Activated T-cell treated with anti-CD3 and anti-CD28 coated beads, Interleukin-2, amount 50 U/mL, for 1 hour (primary cell): ENCODE results near the gene CTDSP2.
"Not testable (repeated sequence)": the region's sequence is repeated elsewhere in the genome, so short reads cannot be mapped to it uniquely, and the experiment has no call there.

Source experiments
- DNase-seq: peaks from one replicate; pipeline ENCODE4 v3.0.0-alpha.2; 2020

Gene CTDSP2

DNA sequence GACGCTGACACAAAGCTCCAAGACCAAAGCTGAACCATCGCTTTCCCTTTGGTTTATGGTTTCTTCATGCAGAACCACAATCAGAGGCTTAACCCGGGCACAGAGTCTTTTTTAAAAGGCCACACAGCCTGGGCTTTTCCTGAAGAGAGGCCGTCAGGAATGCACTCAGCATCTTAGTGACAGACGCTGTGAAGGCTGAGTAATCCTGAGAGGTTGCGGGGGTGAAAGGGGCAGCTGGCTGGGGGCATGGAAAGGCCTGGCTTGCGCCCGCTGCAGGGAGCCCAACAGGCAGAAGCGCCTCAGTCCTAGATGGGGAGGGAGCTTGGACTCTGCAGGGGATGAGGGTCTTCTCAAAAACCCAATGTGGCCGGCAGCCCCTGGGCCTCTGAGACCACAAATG is 13.6 kb downstream of the CTDSP2 start:
- DNase-seq, result no peak

DNA sequence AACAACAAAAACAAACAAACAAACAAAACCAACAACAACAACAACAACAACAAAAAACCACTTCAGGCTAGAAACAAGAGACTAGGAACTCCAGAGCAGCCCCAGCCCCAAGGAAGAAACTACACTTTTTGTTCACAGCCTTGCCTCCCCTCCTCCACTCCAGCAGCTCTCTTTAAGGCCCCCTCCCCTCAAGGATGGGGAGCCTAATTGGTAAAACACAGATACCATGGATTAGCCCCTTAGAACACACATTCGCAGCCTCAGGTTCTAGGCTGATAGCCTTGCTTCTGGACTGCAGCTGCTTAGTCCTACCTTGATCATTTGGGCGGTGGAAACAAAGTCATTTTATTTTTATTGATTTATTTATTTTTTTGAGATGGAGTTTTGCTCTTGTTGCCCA is 16.1 kb downstream of the CTDSP2 start:
- DNase-seq, result no peak

- DNase-seq, result no peak
Observed at GRCh38 chr12:57829025-57829777, 17.3 kb downstream of the CTDSP2 start.

DNA sequence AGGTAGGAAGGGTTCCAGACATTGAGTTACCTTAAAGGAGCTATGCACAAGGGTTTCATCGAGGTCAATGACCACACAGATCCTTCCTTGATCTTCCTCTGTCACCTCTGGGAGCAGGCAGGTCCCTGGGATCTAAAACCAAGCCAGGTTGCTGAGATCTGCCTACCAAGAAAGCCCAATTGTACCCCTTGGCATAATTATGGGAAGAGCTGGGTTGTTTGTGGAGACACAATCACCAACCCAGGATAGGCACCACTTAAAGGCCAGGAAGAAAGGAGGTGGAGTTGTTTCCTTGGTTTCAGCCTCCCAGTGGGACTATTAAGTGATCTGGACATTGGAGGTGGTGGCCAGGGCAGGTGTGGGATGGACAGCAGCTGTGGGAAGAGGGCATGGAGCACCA is 19.6 kb downstream of the CTDSP2 start:
- DNase-seq, result no peak

GRCh38 chr12:57826400-57826799 is 20.1 kb downstream of the CTDSP2 start:
- no peak for DNase-seq

- no peak for DNase-seq
Observed at GRCh38 chr12:57825451-57825850, 21.1 kb downstream of the CTDSP2 start.

- DNase-seq, result no peak
Observed at GRCh38 chr12:57823908-57824640, 22.5 kb downstream of the CTDSP2 start.

GRCh38 chr12:57823131-57823907 is 23.2 kb downstream of the CTDSP2 start:
- DNase-seq, result no peak

GRCh38 chr12:57822392-57823130 is 24.0 kb downstream of the CTDSP2 start:
- no peak for DNase-seq

- DNase-seq, result no peak
Observed at GRCh38 chr12:57821474-57822214, 24.9 kb downstream of the CTDSP2 start.

DNA sequence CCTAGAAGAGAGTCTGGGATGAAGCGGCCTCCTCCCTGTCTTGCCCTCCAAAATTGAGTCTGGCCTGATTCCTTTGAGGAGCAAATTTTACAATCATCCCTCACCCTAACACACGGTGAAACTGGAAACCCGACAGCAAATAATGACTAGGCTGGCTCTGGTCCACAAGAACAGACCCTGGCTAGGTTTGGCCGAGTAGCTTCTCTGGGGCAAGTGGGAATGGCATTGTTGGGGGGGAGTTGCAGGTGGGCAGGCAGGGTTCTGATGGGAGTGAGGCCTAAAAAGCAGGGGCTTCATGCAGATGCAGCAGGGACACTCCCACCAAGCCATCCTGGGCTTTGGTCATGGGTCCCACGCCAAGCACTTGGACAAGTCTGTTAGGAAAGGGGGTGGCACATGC is 25.5 kb downstream of the CTDSP2 start:
- DNase-seq, result not testable (repeated sequence)

DNA sequence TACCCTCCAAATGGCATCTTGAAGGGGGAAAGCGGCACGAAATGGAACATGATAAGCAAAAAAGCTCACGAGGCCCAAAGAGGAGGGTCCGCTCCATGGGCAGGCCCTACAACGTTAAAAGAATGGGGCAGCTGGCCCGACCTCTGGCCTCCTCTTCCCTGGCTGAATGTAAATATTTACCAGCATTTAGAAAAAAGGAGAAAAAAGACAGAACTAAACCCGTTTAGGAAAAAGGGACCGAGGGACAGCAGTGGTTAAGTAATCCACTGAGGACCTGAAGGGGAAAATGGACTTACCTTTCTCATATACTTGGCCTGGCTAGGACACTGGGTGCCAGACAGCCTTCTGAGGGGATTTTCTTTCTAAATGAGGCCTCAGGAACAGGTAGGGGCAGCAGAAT is 26.4 kb downstream of the CTDSP2 start:
- not testable (repeated sequence) for DNase-seq

DNA sequence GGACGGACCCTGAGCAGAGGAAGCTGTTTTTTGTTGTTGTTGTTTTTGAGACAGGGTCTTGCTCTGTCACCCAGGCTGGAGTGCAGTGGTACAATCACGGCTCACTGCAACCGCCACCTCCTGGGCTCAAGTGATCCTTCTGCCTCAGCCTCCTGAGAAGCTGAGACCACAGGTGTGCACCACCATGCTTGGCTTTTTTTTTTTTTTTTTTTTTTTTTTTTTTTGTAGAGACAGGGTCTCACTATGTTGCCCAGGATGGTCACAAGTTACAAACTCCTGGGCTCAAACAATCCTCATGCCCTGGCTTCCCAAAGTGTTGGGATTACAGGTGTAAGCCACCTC is 28.6 kb downstream of the CTDSP2 start:
- DNase-seq, result not testable (repeated sequence)

- DNase-seq, result no peak
Observed at GRCh38 chr12:57817261-57817989, 29.1 kb downstream of the CTDSP2 start.

- DNase-seq, result no peak
Observed at GRCh38 chr12:57816855-57817151, 29.7 kb downstream of the CTDSP2 start.

GRCh38 chr12:57816001-57816854 is 30.3 kb downstream of the CTDSP2 start:
- DNase-seq, result no peak

- no peak for DNase-seq
Observed at GRCh38 chr12:57815177-57816000, 31.1 kb downstream of the CTDSP2 start.

DNA sequence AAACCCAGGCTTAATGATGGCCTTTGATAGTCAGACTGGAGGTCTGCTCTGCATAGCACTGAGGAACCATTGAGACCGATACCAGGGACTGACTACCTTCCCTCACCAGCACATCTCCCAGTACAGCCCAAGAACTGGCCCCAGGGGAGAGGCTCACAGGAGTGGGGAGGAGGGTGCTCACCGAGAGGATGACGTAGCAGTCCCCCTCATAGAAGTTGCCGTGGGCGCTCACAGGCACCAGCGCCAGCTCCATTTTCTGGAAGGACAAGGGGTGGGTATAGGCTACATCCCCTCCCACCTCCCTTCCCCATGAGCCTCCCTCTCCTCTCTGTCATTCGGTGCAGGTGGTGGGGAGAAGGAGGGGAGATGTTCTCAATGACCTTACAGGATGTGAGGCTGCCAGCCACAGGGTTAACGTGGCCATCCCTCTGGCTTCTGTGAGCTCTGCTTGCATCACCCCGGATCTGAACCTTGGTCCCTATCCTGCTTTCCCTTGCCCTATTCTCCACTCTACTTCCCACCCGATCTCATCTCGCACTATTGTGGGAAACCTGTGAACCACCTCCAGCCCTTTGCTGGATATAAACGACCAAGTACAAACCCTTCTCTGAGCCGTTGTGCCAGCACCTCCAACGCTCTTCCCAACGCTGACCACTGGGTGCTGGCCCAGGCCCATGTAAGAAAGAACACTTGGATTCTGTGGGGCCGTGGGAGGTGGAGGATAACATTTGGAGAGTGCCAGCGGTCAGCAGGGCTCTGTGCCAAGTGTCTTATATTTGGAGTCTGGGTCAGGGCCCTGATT is 32.4 kb downstream of the CTDSP2 start:
- no peak for DNase-seq
